GM18505 (cell line): ENCODE results near the gene SUMO3.

Experiments used
- ATAC-seq: cut with Tn5 transposase; IDR thresholded peaks from one replicate; pipeline ENCODE4 v1.9.1; 2021; ENCODE audit not compliant: unreplicated experiment
- POLR2A ChIP-seq: IDR thresholded peaks from 4 replicates; pipeline ENCODE4 v1.6.1; 2011; ENCODE audit warnings: borderline replicate concordance; ENCODE audit not compliant: insufficient read depth, insufficient read length; ENCODE audit errors: extremely low read depth

SUMO3 gene

GRCh38 chr21:44815225-44815624 is 2.6 kb downstream of the SUMO3 start:
- TF ChIP-seq POLR2A: no peak
- ATAC-seq: no peak

- no peak for ATAC-seq
- TF ChIP-seq POLR2A: no peak
Observed at GRCh38 chr21:44814498-44815023, 3.3 kb downstream of the SUMO3 start.

- TF ChIP-seq POLR2A: no peak
- ATAC-seq: no peak
Observed at GRCh38 chr21:44813727-44814126, 4.1 kb downstream of the SUMO3 start.

GRCh38 chr21:44813149-44813548 is 4.7 kb downstream of the SUMO3 start:
- no peak for ATAC-seq
- no peak for TF ChIP-seq POLR2A

- ATAC-seq: no peak
- no peak for TF ChIP-seq POLR2A
Observed at GRCh38 chr21:44812640-44813039, 5.2 kb downstream of the SUMO3 start.

GRCh38 chr21:44810779-44811178 is 7.1 kb downstream of the SUMO3 start:
- no peak for TF ChIP-seq POLR2A
- ATAC-seq: no peak

GRCh38 chr21:44805859-44806258 is 12.0 kb downstream of the SUMO3 start:
- TF ChIP-seq POLR2A: no peak
- ATAC-seq: no peak

GRCh38 chr21:44805226-44805625 is 12.6 kb downstream of the SUMO3 start:
- no peak for ATAC-seq
- no peak for TF ChIP-seq POLR2A

GRCh38 chr21:44804762-44805161 is 13.1 kb downstream of the SUMO3 start:
- ATAC-seq: no peak
- no peak for TF ChIP-seq POLR2A

GRCh38 chr21:44803651-44804050 is 14.2 kb downstream of the SUMO3 start:
- no peak for ATAC-seq
- TF ChIP-seq POLR2A: no peak

- no peak for TF ChIP-seq POLR2A
- peak; percentile 15 for ATAC-seq
Observed at GRCh38 chr21:44802396-44803153, 15.3 kb downstream of the SUMO3 start.

GRCh38 chr21:44801468-44802395 is 16.1 kb downstream of the SUMO3 start, which contains the start of gene UBE2G2:
Gene UBE2G2, minus strand, starts transcription at chr21:44801820. Its CDS starts 72 bp downstream, at chr21:44801748.
- TF ChIP-seq POLR2A: peak; percentile 86
- peak; percentile 72 for ATAC-seq

GRCh38 chr21:44800971-44801467 is 16.8 kb downstream of the SUMO3 start:
- ATAC-seq: peak; percentile 23
- no peak for TF ChIP-seq POLR2A

GRCh38 chr21:44800103-44800502 is 17.8 kb downstream of the SUMO3 start:
- no peak for TF ChIP-seq POLR2A
- ATAC-seq: no peak

GRCh38 chr21:44799646-44800045 is 18.2 kb downstream of the SUMO3 start:
- TF ChIP-seq POLR2A: no peak
- ATAC-seq: no peak
